HG02884 (cell line): ENCODE measurements around the gene PLEKHG3.

Experiments
- ATAC-seq: cut with Tn5 transposase; IDR thresholded peaks from one replicate; pipeline ENCODE4 v1.9.1; 2021; ENCODE audit warnings: mild to moderate bottlenecking, moderate library complexity; ENCODE audit not compliant: unreplicated experiment

PLEKHG3 gene

DNA sequence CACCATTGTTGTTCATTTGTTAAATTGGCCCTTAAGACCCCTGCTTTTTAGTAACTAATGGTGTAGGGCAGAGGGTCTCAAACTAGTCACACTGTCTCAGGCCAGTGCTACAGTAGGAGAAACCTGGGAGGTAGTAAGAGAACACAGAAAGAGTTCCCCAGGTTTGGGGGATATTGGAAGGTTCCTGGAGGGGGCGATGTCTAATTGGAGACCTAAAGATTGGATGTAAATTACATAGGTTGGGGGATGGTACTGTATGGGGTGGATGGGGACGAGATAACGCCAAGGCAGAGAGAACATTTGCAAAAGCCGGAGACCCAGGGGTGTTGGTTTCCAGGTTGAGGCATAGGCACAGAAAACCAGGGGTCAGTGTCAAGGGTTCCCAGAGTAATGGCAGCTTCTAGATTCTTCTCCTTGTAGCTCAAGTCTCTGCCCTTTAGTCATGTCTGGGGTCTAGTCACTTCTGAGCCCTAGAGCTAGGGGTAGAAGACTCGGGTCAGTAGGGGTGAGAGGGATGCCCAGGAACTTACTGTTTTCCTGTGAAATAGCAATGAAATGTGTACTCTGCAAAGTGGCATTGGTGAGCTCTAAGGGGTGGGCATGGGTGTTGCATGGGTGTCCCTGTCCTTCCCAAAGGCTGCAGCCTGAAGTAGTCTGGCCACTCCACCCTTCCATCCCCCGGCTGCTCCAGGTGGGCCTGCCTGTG, 21.8 kb downstream of the PLEKHG3 start:
- no peak for ATAC-seq

DNA sequence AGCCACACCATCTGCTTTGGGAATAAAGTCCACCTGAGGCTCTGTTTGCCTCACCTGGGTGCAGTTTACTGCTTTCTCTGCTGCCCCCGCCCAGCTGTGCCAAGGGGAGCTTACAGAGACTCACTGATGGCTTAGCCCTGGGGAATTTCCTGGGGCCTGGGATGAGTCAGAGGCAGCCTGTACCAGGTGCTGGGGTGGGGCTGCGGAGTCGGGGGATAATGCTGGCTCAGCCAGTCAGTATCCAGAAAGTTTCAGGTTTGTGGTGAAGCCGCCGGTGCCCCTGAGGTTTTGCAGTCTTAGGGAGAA, 22.3 kb downstream of the PLEKHG3 start:
- ATAC-seq: no peak

- ATAC-seq: no peak
Observed at GRCh38 chr14:64727551-64728071, 23.4 kb downstream of the PLEKHG3 start.

GRCh38 chr14:64728106-64728505, 23.9 kb downstream of the PLEKHG3 start:
- ATAC-seq: no peak

GRCh38 chr14:64728856-64729255, 24.6 kb downstream of the PLEKHG3 start:
- ATAC-seq: no peak

DNA sequence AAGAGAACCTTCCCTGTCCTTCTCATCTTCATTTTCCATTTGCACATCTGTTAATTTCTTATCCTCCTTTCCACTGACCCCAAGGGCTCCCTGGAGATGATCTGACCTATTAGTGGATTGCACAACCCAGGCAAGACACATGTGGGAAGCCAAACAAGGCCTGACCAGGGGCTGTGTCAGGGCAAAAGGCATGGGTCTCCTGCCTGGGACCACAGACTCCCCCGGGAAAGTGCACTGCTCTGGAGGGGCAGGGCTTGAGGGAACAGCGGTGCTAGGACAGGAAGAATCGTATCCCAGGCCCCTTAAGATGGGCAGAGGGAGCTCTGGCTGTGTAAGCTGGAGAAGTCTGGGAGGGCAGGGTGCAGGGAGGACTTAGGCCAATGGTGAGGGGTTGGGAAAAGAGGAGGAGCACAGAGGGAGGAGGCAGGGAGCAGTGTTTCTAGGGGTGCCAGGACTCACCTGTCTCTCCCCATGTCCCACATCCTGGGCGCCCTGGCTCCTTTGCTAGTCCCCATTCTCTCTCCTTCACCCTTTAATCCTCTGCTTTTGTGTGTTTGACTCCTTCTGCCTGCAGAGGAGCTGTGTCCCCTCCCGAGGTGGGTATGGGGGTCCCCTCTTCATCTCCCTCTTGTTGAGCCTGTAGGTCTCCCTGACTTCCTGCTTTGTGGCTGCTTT, 25.3 kb downstream of the PLEKHG3 start:
- no peak for ATAC-seq

DNA sequence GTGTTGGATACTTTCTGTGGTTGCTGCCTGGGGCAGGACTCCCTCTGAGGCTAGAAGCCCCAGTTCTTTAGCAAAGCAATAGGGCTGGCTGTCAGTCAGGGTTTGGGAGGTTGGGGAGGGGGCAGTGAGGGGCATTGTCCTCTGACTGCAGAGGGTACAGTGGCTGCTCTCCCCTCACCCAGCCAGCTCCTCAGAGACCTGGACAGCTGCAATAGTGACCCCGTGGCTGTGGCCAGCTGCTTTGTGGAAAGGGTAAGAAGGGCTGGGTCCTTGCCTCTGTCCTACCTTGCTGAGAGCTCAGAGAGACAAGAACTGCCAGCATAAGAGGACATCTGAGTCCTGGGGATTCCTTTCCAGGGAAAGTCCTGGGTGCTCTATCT, 25.8 kb downstream of the PLEKHG3 start:
- ATAC-seq: no peak

DNA sequence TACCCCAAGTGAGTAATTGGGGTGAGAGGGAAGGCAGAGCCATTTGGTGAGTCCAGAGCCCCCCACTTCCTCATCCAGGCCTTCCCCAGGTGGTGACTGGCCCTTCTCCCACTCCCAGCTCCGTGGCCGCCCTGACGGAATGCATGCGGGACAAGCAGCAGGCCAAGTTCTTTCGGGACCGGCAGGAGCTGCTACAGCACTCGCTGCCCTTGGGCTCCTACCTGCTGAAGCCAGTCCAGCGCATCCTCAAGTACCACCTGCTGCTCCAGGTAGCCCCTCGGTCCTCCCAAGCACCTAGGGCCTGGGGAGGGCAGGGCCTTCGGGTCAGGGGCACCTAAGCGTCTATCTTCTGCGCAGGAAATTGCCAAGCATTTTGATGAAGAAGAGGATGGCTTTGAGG, 26.5 kb downstream of the PLEKHG3 start:
- no peak for ATAC-seq

- ATAC-seq: no peak
Observed at GRCh38 chr14:64731141-64731581, 26.9 kb downstream of the PLEKHG3 start.

DNA sequence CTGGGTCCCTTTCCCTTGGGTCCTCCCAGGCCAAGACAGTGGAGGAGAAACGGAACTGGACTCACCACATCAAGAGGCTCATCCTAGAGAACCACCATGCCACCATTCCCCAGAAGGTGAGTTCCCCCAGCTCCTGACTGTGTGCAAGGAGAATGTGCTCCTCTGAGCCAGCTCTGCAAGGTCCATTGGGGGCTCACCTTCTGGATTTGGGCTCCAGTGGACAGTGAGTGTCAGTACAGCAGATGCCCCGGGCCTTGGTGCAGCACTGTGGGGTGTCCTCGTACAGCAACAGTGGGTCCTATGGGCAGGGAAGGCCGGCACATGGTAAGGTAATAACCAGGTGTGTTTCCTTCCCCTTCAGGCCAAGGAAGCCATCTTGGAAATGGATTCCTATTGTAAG, 27.8 kb downstream of the PLEKHG3 start:
- ATAC-seq: no peak

DNA sequence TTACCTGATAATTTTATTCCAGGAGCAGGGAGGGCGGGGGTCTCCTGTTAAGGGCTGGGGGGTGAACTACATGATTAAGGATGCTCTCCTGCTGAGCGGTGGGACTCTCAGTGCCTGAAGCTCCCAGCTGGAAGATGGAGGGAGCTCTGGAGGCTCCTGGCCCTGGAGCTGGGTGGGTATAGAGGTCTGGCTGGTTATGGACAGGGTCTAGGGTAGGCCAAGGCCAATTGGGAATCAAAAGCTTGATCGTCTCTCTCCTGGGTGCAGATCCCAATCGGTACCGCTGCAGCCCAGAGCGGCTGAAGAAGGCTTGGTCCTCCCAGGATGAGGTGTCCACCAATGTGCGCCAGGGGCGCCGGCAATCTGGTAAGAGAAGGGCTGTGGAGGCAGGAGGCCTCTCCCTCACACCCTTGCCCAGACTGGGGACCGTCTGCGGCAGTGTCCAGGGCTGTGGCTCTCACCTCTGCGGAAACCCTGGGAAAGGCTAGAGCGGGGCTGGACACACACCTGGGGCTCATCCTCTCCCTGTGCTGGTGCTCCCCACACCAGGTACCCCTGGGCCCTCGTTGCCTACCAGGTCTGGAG, 28.4 kb downstream of the PLEKHG3 start:
- ATAC-seq: no peak

DNA sequence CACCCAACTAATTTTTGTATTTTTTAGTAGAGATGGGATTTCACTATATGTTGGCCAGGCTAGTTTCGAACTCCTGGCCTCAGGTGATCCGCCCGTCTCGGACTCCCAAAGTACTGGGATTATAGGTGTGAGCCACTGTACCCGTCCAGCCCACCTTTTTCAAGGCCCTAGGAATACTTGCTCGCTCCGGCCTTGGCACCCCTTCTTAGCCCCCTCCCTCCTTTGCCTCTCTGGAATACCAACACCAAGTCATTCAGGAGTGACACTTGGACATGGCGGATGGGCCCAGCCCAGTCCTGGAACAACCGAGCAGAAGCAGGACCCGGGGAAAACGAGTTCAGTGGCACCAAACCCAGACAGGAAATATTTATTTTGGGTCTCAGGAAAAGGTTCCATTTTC, 29.1 kb downstream of the PLEKHG3 start:
- ATAC-seq: no peak

GRCh38 chr14:64733899-64734298, 29.7 kb downstream of the PLEKHG3 start:
- ATAC-seq: no peak

- no peak for ATAC-seq
Observed at GRCh38 chr14:64734990-64735389, 30.8 kb downstream of the PLEKHG3 start.

GRCh38 chr14:64736271-64737169, 32.3 kb downstream of the PLEKHG3 start:
- no peak for ATAC-seq

GRCh38 chr14:64737391-64738280, 33.4 kb downstream of the PLEKHG3 start:
- ATAC-seq: no peak

DNA sequence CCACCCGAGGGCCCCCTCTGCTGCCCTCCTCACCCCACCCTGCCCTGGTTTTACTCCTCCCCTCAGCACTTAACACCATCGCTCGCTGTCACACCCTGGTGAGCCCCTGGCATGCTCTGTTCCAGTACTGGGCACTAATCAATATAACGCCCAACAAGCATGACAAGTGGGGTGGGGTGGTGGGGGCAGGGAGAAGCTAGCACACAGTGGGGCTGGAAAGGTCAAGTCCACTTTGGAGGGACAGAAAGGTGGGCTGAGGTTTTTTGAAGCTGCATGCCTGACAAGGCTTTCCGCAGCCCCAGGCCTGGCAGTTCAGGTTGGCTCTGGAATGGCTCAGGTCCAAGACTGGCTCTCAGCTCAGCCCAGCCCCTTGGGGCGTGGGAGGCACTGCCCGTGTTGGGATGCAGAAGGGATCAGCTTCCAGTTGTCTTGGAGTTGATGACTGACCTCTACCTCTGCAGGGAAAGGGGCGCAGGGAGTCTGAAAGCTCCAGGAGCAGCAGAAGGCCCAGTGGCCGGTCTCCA, 34.1 kb downstream of the PLEKHG3 start:
- no peak for ATAC-seq

DNA sequence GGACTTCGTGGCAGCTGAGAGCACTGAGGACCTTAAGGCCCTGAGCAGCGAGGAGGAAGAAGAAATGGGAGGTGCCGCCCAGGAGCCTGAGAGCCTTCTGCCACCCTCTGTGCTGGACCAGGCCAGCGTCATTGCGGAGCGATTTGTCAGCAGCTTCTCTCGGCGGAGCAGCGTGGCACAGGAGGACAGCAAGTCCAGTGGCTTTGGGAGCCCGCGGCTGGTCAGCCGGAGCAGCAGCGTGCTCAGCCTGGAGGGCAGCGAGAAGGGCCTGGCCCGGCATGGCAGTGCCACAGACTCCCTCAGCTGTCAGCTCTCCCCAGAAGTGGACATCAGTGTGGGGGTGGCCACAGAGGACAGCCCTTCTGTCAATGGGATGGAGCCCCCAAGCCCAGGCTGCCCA, 37.0 kb downstream of the PLEKHG3 start:
- no peak for ATAC-seq

DNA sequence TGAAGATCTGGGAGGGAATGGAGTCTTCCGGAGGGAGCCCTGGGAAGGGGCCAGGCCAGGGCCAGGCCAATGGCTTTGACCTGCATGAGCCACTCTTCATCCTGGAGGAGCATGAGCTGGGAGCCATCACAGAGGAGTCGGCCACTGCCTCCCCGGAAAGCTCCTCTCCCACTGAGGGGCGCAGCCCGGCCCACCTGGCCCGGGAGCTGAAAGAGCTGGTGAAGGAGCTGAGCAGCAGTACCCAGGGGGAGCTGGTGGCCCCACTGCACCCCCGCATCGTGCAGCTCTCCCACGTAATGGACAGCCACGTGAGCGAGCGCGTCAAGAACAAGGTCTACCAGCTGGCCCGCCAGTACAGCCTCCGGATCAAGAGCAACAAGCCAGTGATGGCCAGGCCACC, 37.7 kb downstream of the PLEKHG3 start:
- no peak for ATAC-seq

DNA sequence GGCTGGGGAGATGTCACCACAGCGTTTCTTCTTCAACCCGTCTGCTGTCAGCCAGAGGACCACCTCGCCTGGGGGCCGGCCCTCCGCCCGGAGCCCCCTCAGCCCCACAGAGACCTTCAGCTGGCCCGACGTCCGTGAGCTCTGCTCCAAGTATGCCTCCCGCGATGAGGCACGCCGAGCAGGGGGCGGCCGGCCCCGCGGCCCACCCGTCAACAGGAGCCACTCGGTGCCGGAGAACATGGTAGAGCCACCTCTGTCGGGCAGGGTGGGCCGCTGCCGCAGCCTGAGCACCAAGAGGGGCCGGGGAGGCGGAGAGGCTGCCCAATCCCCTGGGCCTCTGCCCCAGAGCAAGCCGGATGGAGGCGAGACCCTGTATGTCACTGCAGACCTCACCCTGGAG, 38.8 kb downstream of the PLEKHG3 start:
- no peak for ATAC-seq
